Fibroblast of the aortic adventitia (primary cell): Measurements from ENCODE around the gene REXO4. TPM values are rescaled to one million over a fixed set of nuclear protein-coding genes. Genes with fewer than 3 reads are reported as not detected.

Source experiments
- DNase-seq: peaks from one replicate; pipeline ENCODE4 v3.0.0-alpha.2; 2010; ENCODE audit warnings: low read depth
- H3K4me3 ChIP-seq: 2 replicates; pipeline ENCODE4 v1.5.1; 2011; ENCODE audit warnings: low read depth, mild to moderate bottlenecking, control low read depth, low read length, moderate library complexity
- total RNA-seq: library from RNA; depleted of rRNA; stranded (reverse); fragments of >200 nt; gene quantifications from 2 replicates; pipeline ENCODE4 v1.2.3, GENCODE V29; 2012; ENCODE audit warnings: low replicate concordance
- TF ChIP-seq, protein P1 (sequence below): IDR thresholded peaks from 2 replicates; pipeline ENCODE4 v1.5.1; 2011; ENCODE audit warnings: mild to moderate bottlenecking, low read length, control low read depth, inconsistent platforms; ENCODE audit not compliant: insufficient read depth

REXO4 gene
- total RNA-seq, 1 donor = 11.7 TPM

DNA sequence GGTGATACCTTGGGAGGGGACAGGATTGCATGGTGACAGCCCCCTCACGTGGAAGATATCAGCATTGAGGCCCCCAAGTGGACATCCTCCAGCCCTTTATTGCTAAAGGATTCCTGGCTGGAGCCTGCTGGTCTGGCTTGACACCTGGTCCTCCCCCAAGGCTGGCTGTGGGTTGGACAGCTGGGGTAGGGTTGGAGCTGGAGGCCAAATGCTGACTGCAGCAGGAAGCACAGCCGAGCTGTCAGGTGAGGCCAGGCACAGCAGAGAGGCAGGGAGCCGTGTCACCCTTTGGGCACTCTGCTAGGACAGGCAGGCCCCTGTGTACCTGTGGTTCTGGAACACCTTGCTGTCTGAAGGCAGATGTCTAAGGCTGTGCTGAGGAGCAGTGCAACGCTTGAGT lies 44.2 kb upstream of the REXO4 start:
- no peak for DNase-seq
- H3K4me3 ChIP-seq = no peak overlapping the region
- TF ChIP-seq, protein P1, sequence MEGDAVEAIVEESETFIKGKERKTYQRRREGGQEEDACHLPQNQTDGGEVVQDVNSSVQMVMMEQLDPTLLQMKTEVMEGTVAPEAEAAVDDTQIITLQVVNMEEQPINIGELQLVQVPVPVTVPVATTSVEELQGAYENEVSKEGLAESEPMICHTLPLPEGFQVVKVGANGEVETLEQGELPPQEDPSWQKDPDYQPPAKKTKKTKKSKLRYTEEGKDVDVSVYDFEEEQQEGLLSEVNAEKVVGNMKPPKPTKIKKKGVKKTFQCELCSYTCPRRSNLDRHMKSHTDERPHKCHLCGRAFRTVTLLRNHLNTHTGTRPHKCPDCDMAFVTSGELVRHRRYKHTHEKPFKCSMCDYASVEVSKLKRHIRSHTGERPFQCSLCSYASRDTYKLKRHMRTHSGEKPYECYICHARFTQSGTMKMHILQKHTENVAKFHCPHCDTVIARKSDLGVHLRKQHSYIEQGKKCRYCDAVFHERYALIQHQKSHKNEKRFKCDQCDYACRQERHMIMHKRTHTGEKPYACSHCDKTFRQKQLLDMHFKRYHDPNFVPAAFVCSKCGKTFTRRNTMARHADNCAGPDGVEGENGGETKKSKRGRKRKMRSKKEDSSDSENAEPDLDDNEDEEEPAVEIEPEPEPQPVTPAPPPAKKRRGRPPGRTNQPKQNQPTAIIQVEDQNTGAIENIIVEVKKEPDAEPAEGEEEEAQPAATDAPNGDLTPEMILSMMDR = no peak

DNA sequence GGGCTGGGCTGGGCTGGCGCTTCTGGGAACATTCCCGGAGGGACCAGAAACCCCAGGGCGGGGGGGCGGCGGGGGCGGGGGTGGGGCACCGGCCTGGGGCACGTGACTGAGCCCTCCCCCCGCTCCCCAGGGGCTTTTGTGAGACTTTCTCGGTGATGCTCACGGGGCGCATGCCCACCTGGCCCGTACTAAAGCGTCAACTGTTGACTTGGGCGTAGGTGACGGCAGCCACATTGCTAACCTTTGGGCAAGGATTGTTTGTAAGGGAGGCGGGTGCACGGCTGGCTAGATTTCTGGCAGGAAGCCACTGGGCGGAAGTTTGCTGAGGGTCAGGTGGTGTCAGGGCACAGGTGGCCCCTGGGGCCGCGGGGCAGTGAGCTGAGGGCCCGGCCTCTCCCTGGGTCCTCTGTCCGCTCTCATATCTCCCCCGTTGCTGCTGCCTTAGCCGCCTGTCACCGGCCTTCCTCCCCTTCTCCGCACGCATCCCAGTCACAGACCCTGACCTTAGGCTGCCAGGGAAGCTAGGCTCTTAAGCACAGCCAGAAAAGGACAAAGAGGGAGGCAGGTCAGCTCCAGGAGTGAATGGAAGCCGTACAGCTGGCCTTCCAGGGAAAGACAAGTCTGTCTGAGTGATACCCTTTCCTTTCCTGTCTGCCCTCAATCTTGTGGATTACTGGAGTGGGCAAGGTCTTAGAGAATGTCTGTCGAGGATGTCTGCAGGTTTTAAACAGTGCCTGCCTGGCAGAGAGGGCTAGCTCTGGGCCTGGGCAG lies 42.8 kb upstream of the REXO4 start:
- H3K4me3 ChIP-seq = peak overlapping the region; percentile 91
- TF ChIP-seq, protein P1 = no peak
- DNase-seq = peak; percentile 19

DNA sequence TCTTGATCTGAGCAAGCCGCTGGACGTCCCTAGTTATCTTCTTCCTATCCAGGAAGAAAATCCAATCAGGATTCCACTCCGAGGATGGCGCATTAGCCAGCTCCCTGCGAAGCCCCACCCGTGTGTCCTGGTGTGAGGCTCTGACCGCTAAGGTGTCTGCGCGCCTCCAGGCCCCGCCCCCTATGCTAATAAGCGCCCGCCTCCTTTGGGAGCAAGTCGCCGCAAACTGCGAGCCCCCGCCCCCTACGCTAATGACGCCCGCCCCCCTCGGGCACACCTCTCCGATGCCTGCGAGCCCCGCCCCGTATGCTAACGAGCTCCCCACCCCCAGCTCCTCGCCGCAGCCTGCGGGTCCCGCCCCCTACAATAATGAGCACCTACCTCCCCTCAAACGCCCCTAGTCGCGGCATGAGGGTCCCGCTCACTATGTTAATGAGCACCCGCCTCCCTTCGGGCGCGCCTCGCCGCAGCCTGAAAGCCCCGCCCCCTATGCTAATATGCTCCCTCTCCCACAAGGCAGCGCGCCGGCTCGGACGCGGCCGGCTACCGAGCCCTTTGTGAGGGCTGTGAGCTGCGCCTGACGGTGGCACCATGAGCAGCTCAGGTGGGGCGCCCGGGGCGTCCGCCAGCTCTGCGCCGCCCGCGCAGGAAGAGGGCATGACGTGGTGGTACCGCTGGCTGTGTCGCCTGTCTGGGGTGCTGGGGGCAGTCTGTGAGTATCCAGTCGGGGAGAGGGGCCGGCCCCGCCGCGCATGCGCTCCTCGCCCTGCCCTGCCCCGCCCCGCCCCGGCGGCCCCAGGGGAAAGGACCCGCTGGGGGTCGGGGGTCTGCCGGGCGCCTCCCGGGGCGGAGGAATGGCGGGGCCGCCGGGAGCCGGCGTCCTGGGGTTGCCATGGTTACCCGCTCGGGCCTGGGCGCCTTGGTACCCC lies 41.9 kb upstream of the REXO4 start, which contains the start of gene CACFD1:
Gene CACFD1 (plus strand): TSS at position 503 of the 929 bp plus-strand sequence. CDS start 89 bp downstream, at position 592.
- TF ChIP-seq, protein P1 = no peak
- DNase-seq = peak; percentile 85
- H3K4me3 ChIP-seq = peak within 1 kb of the TSS; percentile 91

DNA sequence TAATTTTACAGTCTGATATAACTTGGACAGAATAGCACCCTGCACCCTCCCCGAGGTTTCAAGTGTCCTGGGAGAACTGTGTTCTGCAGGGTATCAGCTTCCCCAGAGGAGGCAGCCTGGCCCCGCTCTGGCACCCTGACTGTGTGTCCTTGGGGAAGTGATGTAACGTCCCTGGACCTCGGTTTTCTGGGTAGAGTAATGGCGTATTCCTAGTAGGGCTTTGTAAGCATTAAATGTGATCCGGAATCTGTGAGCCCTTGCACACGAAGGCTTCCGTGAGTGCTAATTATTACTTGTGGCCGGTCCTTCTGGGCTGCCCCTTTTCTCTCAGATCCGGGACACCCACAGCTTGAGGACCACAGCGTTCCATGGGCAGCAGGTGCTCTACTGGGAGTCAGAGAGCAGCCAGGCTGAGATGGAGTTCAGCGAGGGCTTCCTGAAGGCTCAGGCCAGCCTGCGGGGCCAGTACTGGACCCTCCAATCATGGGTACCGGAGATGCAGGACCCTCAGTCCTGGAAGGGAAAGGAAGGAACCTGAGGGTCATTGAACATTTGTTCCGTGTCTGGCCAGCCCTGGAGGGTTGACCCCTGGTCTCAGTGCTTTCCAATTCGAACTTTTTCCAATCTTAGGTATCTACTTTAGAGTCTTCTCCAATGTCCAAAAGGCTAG lies 41.0 kb upstream of the REXO4 start:
- TF ChIP-seq, protein P1 = no peak
- H3K4me3 ChIP-seq = peak overlapping the region; percentile 91
- DNase-seq = no peak

DNA sequence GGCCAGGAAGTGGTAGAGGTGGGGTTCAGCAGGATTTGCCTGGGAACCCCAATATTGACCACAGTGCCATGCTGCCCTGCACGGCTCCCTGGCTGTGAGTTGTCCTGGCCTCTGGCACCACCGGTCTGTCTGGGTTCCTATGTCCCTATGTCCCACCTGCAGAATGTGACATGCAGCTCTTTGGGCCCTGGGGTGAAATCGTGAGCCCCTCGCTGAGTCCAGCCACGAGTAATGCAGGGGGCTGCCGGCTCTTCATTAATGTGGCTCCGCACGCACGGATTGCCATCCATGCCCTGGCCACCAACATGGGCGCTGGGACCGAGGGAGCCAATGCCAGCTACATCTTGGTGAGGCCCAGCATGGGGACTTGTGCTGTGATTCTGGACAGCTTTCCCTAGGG lies 39.9 kb upstream of the REXO4 start:
- DNase-seq = no peak
- H3K4me3 ChIP-seq = no peak overlapping the region
- TF ChIP-seq, protein P1 = no peak

DNA sequence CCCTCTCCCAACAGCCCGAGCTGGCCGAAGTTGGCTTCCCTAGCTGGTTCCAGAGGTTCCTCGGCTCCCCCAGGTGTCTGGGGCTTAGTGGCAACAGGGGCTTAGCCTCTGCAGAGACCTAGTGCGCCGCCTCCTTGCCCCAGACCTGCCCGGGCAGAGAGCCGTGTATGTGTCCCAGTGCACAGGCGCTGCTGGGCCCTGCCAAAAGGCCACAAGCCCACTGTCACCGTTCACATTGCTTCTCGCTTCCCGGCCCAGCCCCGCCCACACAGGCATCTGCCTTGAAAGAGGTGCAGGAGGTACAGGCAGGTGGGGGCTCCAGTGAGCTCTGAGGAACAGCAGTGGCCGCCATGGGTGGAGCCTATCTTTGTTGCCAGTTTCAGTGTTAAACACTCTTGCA lies 39.4 kb upstream of the REXO4 start:
- no peak overlapping the region for H3K4me3 ChIP-seq
- TF ChIP-seq, protein P1 = no peak
- no peak for DNase-seq
